Mesothelial cell of epicardium (in vitro differentiated cells): Measurements from ENCODE around the gene PELO. TPM values are rescaled to one million over a fixed set of nuclear protein-coding genes. Genes with fewer than 3 reads are reported as not detected.

Experiments used
- DNase-seq, 2 experiments: peaks; one replicate each; pipeline ENCODE4 v3.0.0; 2021; ENCODE audit warnings: low spot score in 2 of 2; ENCODE audit not compliant: unreplicated experiment in 2 of 2
- H3K27ac Mint-ChIP-seq: 2 replicates; pipeline ENCODE4 v1.8.0; 2021; ENCODE audit warnings: mixed read lengths
- H3K27me3 Mint-ChIP-seq: 2 replicates; pipeline ENCODE4 v1.8.0; 2021; ENCODE audit warnings: low read depth, mixed read lengths
- H3K36me3 Mint-ChIP-seq: 2 replicates; pipeline ENCODE4 v1.8.0; 2021; ENCODE audit warnings: mixed read lengths
- H3K4me1 Mint-ChIP-seq: 2 replicates; pipeline ENCODE4 v1.8.0; 2021; ENCODE audit warnings: mixed read lengths
- H3K4me3 Mint-ChIP-seq: 2 replicates; pipeline ENCODE4 v1.8.0; 2021; ENCODE audit warnings: mild to moderate bottlenecking, moderate library complexity, mixed read lengths
- H3K9me3 Mint-ChIP-seq: 2 replicates; pipeline ENCODE4 v1.8.0; 2021; ENCODE audit warnings: mixed read lengths
- CTCF ChIP-seq: fragments of 200-600 bp; sonication (generic); IDR thresholded peaks from one replicate; pipeline ENCODE4 v1.5.0; 2021; ENCODE audit warnings: antibody characterized with exemption; ENCODE audit not compliant: unreplicated experiment
- total RNA-seq: library from RNA; stranded (reverse); gene quantifications from 3 replicates; pipeline ENCODE4 v1.2.1, GENCODE V29; 2021

PELO gene
- total RNA-seq: 12.5 to 14.2 TPM (median 14.0 TPM) in 3 replicates

GRCh38 chr5:52787600-52788504 lies at the start of gene PELO, which contains the start of gene ITGA1:
PELO (plus strand) TSS chr5:52787916; CDS start chr5:52800395, 12,479 bp downstream.
ITGA1 (plus strand) TSS chr5:52787916; CDS start chr5:52788354, 438 bp downstream.
- peaks cover 12% of the 10 kb centered on the region for H3K4me1 Mint-ChIP-seq

GRCh38 chr5:52738095-52738506 lies 49.6 kb upstream of the PELO start:
- H3K4me3 Mint-ChIP-seq: no peak overlapping the region
- peaks cover 1% of the 10 kb centered on the region for H3K36me3 Mint-ChIP-seq
- DNase-seq: no peak
- no peaks in the 10 kb centered on the region for H3K27me3 Mint-ChIP-seq
- H3K4me1 Mint-ChIP-seq: peaks cover 6% of the 10 kb centered on the region
- H3K9me3 Mint-ChIP-seq: no peaks in the 10 kb centered on the region
- no peak for TF ChIP-seq CTCF
- peak overlapping the region; percentile 1 for H3K27ac Mint-ChIP-seq

More at GRCh38 chr5:52787600-52788504, at the start of gene PELO, which contains the start of gene ITGA1:
- Mint-ChIP-seq H3K9me3 (no peaks in the 10 kb centered on the region), H3K27me3 (peaks cover 43% of the 10 kb centered on the region), H3K4me3 (peak within 1 kb of the TSS; percentile 80), H3K36me3 (no peaks in the 10 kb centered on the region), H3K27ac (peak within 1 kb of the TSS; percentile 90)
- TF ChIP-seq CTCF: no peak
- peak; percentile 29 to 60 for DNase-seq

GRCh38 chr5:52740007-52740406 lies 47.7 kb upstream of the PELO start:
- Mint-ChIP-seq H3K4me3 (no peak overlapping the region), H3K27ac (no peak overlapping the region), H3K36me3 (peaks cover 1% of the 10 kb centered on the region), H3K4me1 (peaks cover 14% of the 10 kb centered on the region), H3K27me3 (no peaks in the 10 kb centered on the region), H3K9me3 (no peaks in the 10 kb centered on the region)
- DNase-seq: no peak
- no peak for TF ChIP-seq CTCF

GRCh38 chr5:52743012-52743411 lies 44.7 kb upstream of the PELO start:
- TF ChIP-seq CTCF: no peak
- no peak overlapping the region for H3K27ac Mint-ChIP-seq
- no peak for DNase-seq
- no peak overlapping the region for H3K4me3 Mint-ChIP-seq
- peaks cover 12% of the 10 kb centered on the region for H3K4me1 Mint-ChIP-seq
- no peaks in the 10 kb centered on the region for H3K9me3 Mint-ChIP-seq
- no peaks in the 10 kb centered on the region for H3K36me3 Mint-ChIP-seq
- H3K27me3 Mint-ChIP-seq: no peaks in the 10 kb centered on the region

GRCh38 chr5:52743529-52743928 lies 44.2 kb upstream of the PELO start:
- no peak for DNase-seq
- no peak for TF ChIP-seq CTCF
- peaks cover 8% of the 10 kb centered on the region for H3K4me1 Mint-ChIP-seq
- H3K36me3 Mint-ChIP-seq: no peaks in the 10 kb centered on the region
- H3K27ac Mint-ChIP-seq: no peak overlapping the region
- no peak overlapping the region for H3K4me3 Mint-ChIP-seq
- no peaks in the 10 kb centered on the region for H3K27me3 Mint-ChIP-seq
- H3K9me3 Mint-ChIP-seq: no peaks in the 10 kb centered on the region
